GM12878 (cell line): ENCODE results near the gene GPR108. TPM values are rescaled to one million over a fixed set of nuclear protein-coding genes. Genes with fewer than 3 reads are reported as not detected.

Experiments
- ATAC-seq: fragments of 200-7000 bp; cut with Tn5 transposase; 3 replicates; pipeline ENCODE4 v1.9.1; 2020; ENCODE audit warnings: mild to moderate bottlenecking, moderate library complexity
- BruUV-seq: library from RNA; stranded (reverse); fragments of 400-500 nt; replicated peaks from 2 replicates; lab custom pipeline; 2021; lab: Mats Ljungman, UMichigan
- CTCF ChIA-PET: fragments of 300-600 bp; sonication (Branson Sonifier 250); formaldehyde crosslinking; extraction: SDS; loops from one replicate; lab custom pipeline; 2021; ENCODE audit warnings: inconsistent platforms; lab: Yijun Ruan, JAX
- POLR2A ChIA-PET: fragments of 350-600 bp; formaldehyde crosslinking; extraction: SDS; loops from one replicate; lab custom pipeline; 2021; ENCODE audit warnings: inconsistent platforms; lab: Charles Lee
- RAD21 ChIA-PET: fragments of 300-600 bp; sonication (Branson Sonifier 250); formaldehyde crosslinking; loops from one replicate; lab custom pipeline; 2023; ENCODE audit warnings: antibody characterized with exemption; ENCODE audit not compliant: unreplicated experiment; lab: Charles Lee
- SMC1A ChIA-PET: fragments of 300-600 bp; sonication (Branson Sonifier 250); formaldehyde crosslinking; loops from one replicate; lab custom pipeline; 2023; ENCODE audit not compliant: unreplicated experiment, uncharacterized antibody; lab: Charles Lee
- DNase-seq: peaks from one replicate; pipeline ENCODE4 v3.0.0-alpha.2; 2011; ENCODE audit warnings: low read depth, low spot score
- FAIRE-seq: peaks from 3 replicates; lab custom pipeline; 2011; peaks lifted over from hg19 to GRCh38; lab: Jason Lieb, UNC
- H2AFZ ChIP-seq: 2 replicates; pipeline ENCODE4 v1.6.0; 2011; ENCODE audit warnings: low read depth, low read length, control low read depth; ENCODE audit not compliant: control insufficient read depth
- H3K27ac ChIP-seq: 2 replicates; pipeline ENCODE4 v1.5.1; 2011; ENCODE audit warnings: control low read depth; ENCODE audit not compliant: control insufficient read depth, insufficient read depth
- H3K27me3 ChIP-seq, 2 experiments: replicated peaks in 1 of 2; 2 replicates each; pipeline versions ENCODE4 v1.6.0 to v1.6.1; 2011; ENCODE audit warnings: low read length in 1 of 2; ENCODE audit not compliant: control insufficient read depth in 2 of 2, insufficient read depth in 2 of 2
- H3K36me3 ChIP-seq, 2 experiments: 2 replicates each; pipeline ENCODE4 v1.5.1; 2011; ENCODE audit warnings: low read length in 1 of 2; ENCODE audit not compliant: control insufficient read depth in 2 of 2, insufficient read depth in 2 of 2
- H3K4me1 ChIP-seq: 2 replicates; pipeline ENCODE4 v1.6.1; 2011; ENCODE audit warnings: mild to moderate bottlenecking, low read length, moderate library complexity, mixed read lengths; ENCODE audit not compliant: control insufficient read depth, insufficient read depth
- H3K4me2 ChIP-seq: 2 replicates; pipeline ENCODE4 v1.6.0; 2011; ENCODE audit warnings: control low read depth; ENCODE audit not compliant: control insufficient read depth, insufficient read depth
- H3K4me3 ChIP-seq: fragments of 200-600 bp; sonication (generic); 2 replicates; pipeline ENCODE4 v1.5.1; 2016
- H3K79me2 ChIP-seq: 2 replicates; pipeline ENCODE4 v1.6.0; 2011; ENCODE audit warnings: low read length; ENCODE audit not compliant: control insufficient read depth, insufficient read depth
- H3K9ac ChIP-seq: 2 replicates; pipeline ENCODE4 v1.8.0; 2011; ENCODE audit warnings: low read length, control low read depth, mixed read lengths; ENCODE audit not compliant: control insufficient read depth, insufficient read depth
- H3K9me3 ChIP-seq: replicated peaks from 3 replicates; pipeline ENCODE4 v1.5.1; 2011; ENCODE audit warnings: mild to moderate bottlenecking, low read length; ENCODE audit not compliant: control insufficient read depth, insufficient read depth
- H4K20me1 ChIP-seq: 2 replicates; pipeline ENCODE4 v1.6.0; 2011; ENCODE audit not compliant: control insufficient read depth, insufficient read depth
- ETV6 ChIP-seq, 2 experiments: fragments of 450-650 bp in 1 of 2; IDR thresholded peaks in 1 of 2; conservative IDR thresholded peaks in 1 of 2; 2 replicates each; pipeline ENCODE4 v1.6.1; 2014; ENCODE audit warnings: antibody characterized with exemption in 1 of 2, borderline replicate concordance in 1 of 2, low read depth in 1 of 2, mild to moderate bottlenecking in 1 of 2, moderate library complexity in 1 of 2
- HDAC6 ChIP-seq: fragments of 200-600 bp; sonication (generic); IDR thresholded peaks from one replicate; pipeline ENCODE4 v1.8.0; 2017; ENCODE audit warnings: antibody characterized with exemption; ENCODE audit not compliant: unreplicated experiment
- JUND ChIP-seq: IDR thresholded peaks from 2 replicates; pipeline ENCODE4 v1.6.1; 2012; ENCODE audit warnings: low read depth, mild to moderate bottlenecking, low read length, improper control_type of control experiment, moderate library complexity
- MEF2A ChIP-seq: IDR thresholded peaks from 2 replicates; pipeline ENCODE4 v1.6.1; 2011; ENCODE audit warnings: low read depth, mild to moderate bottlenecking, low read length, moderate library complexity; ENCODE audit not compliant: insufficient read depth
- MEF2B ChIP-seq: fragments of 450-650 bp; IDR thresholded peaks from 2 replicates; pipeline ENCODE4 v1.6.1; 2018; ENCODE audit warnings: mild to moderate bottlenecking, moderate library complexity; ENCODE audit not compliant: partially characterized antibody, poor library complexity, severe bottlenecking
- TAF1 ChIP-seq: IDR thresholded peaks from 2 replicates; pipeline ENCODE4 v1.6.1; 2011; ENCODE audit warnings: mild to moderate bottlenecking, low read depth, low read length, borderline replicate concordance
- ZNF622 ChIP-seq: fragments of 450-650 bp; IDR thresholded peaks from 2 replicates; pipeline ENCODE4 v1.6.1; 2017; ENCODE audit warnings: mild to moderate bottlenecking, inconsistent platforms
- WGBS: methylation state at CpG from one replicate; pipeline ENCODE4 v1.1.6; 2016; ENCODE audit warnings: low lambda C conversion rate; ENCODE audit not compliant: insufficient replicate concordance, insufficient coverage; ENCODE audit errors: missing lambda C conversion rate; 5-methylcytosine and 5-hydroxymethylcytosine counted together
- in situ Hi-C: fragments of 300-500 bp; cut with MboI; formaldehyde crosslinking; loops from 9 replicates; pipeline ENCODE4 v1.14.3; 2018; ENCODE audit warnings: mixed read lengths
- intact Hi-C: fragments of 100-400 bp; cut with micrococcal nuclease; formaldehyde crosslinking; loops from one replicate; pipeline ENCODE4 v1.14.2; 2022; ENCODE audit not compliant: unreplicated experiment
- polyA plus RNA-seq, 11 experiments: library from polyadenylated mRNA; depleted of rRNA in 4 of 11; unstranded in 6 of 11; stranded (reverse) in 5 of 11; fragments of >200 nt; fragmentation: Nextera tagmentation in 4 of 11; fragmentation: Illumina TruSeq in 1 of 11; extraction: Ambion mirVana in 4 of 11; extraction: Trizol in 1 of 11; gene quantifications; 1 replicate in 1 of 11; 2 replicates in 10 of 11; pipeline versions ENCODE4 v1.2.1 to v1.2.3, GENCODE V29; 2011 to 2016; ENCODE audit warnings: inconsistent platforms in 2 of 11, missing spikeins in 2 of 11, low read depth in 1 of 11
- total RNA-seq, 4 experiments: library from RNA; depleted of rRNA in 3 of 4; stranded (reverse); fragments of >200 nt in 3 of 4; fragmentation: Illumina TruSeq in 1 of 4; extraction: Trizol in 1 of 4; gene quantifications; 2 replicates each; pipeline versions ENCODE4 v1.2.1 to v1.2.3, GENCODE V29; 2013 to 2021
- TF ChIP-seq, protein P1 (sequence below): fragments of 150-350 bp; IDR thresholded peaks from 2 replicates; pipeline ENCODE4 v1.6.1; 2014; ENCODE audit warnings: mild to moderate bottlenecking, low read depth, low read length
- TF ChIP-seq, protein P2 (sequence below): IDR thresholded peaks from 2 replicates; pipeline ENCODE4 v1.6.1; 2012; ENCODE audit warnings: low read depth, low read length, improper control_type of control experiment
- TF ChIP-seq, protein P3 (sequence below): fragments of 450-650 bp; IDR thresholded peaks from 2 replicates; pipeline ENCODE4 v1.6.1; 2016; ENCODE audit warnings: mild to moderate bottlenecking
- TF ChIP-seq, protein P4 (sequence below): IDR thresholded peaks from 2 replicates; pipeline ENCODE4 v1.6.1; 2012; ENCODE audit warnings: low read depth, low read length, improper control_type of control experiment

The GPR108 gene
- total and polyA plus RNA-seq, 10 of the 15 experiments (the other 5 are each of a cell fraction or from before 2014, with no cell fraction given): 4.4 to 87.2 (median 57.1) TPM

DNA sequence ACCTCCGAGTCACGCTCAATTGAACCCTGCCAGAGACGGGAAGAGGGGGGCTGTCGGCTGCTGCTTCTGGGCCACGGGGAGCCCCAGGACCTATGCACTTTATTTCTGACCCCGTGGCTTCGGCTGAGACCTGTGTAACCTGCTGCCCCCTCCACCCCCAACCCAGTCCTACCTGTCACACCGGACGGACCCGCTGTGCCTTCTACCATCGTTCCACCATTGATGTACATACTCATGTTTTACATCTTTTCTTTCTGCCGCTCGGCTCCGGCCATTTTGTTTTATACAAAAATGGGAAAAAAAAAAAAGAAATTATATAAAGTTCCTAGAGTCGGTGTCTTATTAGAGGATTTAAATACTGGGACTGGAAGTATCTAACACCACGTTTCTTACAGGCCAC lies 13.8 kb upstream of the GPR108 start:
- WGBS: 93% methylated on average over 16 of the region's 16 CpGs
- CTCF ChIA-PET: no interaction called here
- no TSS peak for BruUV-seq
- TF ChIP-seq, protein P1, sequence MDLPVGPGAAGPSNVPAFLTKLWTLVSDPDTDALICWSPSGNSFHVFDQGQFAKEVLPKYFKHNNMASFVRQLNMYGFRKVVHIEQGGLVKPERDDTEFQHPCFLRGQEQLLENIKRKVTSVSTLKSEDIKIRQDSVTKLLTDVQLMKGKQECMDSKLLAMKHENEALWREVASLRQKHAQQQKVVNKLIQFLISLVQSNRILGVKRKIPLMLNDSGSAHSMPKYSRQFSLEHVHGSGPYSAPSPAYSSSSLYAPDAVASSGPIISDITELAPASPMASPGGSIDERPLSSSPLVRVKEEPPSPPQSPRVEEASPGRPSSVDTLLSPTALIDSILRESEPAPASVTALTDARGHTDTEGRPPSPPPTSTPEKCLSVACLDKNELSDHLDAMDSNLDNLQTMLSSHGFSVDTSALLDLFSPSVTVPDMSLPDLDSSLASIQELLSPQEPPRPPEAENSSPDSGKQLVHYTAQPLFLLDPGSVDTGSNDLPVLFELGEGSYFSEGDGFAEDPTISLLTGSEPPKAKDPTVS: no peak
- TF ChIP-seq ETV6 (conservative IDR thresholded peaks at IDR 0.05 in 1 of 2, IDR thresholded peaks at IDR 0.05 in 1 of 2; ENCODE audit: borderline replicate concordance in 1 of 2, low read depth in 1 of 2): no peak
- TF ChIP-seq ZNF622: no peak
- H3K27me3 ChIP-seq: no peaks in the 10 kb centered on the region
- ATAC-seq (no peak), DNase-seq (no peak), FAIRE-seq (no peak)
- no peak overlapping the region for H3K27ac ChIP-seq
- peaks cover 13% of the 10 kb centered on the region for H3K4me1 ChIP-seq
- H3K4me3 ChIP-seq: no peak overlapping the region
- POLR2A ChIA-PET: no interaction called here
- H3K36me3 ChIP-seq: peaks cover 9 to 15% of the 10 kb centered on the region in 2 experiments
- H2AFZ ChIP-seq: no peak overlapping the region
- SMC1A ChIA-PET: no interaction called here
- H3K9ac ChIP-seq: no peak overlapping the region
- in situ Hi-C loops: no loop called here
- RAD21 ChIA-PET: no interaction called here
- H4K20me1 ChIP-seq: no peaks in the 10 kb centered on the region
- no peaks in the 10 kb centered on the region; the same call in 1 of the 2 replicates for H3K79me2 ChIP-seq
- no peaks in the 10 kb centered on the region for H3K9me3 ChIP-seq
- intact Hi-C loops: loop anchor here (5.0 kb wide), 2 partner anchors 111 to 119 kb away; no protein-coding TSS in a partner anchor
- no peak overlapping the region for H3K4me2 ChIP-seq

DNA sequence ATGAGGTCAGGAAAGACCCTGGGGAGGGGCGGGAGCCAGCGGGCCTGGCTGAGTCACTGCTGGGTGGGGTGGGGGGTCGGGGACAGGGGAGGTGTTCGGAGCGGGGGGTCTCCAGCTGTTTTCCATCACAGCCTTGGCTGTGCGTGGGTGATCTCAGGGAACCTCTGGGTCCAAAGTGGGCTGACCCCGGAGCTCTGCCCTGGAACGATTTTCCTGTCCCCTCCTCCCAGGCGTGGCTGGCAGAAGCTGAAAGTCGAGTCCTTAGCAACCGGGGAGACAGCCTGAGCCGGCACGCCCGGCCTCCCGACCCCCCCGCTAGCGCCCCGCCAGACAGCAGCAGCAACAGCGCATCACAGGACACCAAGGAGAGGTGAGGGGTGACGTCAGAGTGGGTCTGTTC lies 12.7 kb upstream of the GPR108 start:
- SMC1A ChIA-PET: no interaction called here
- Histone ChIP-seq H3K27me3 (no peaks in the 10 kb centered on the region), H3K9me3 (no peaks in the 10 kb centered on the region), H3K9ac (no peak overlapping the region), H3K36me3 (peaks cover 11 to 15% of the 10 kb centered on the region in 2 experiments), H3K4me1 (peaks cover 13% of the 10 kb centered on the region), H3K79me2 (no peaks in the 10 kb centered on the region; the same call in 1 of the 2 replicates), H3K4me2 (no peak overlapping the region), H4K20me1 (no peaks in the 10 kb centered on the region), H3K4me3 (no peak overlapping the region), H2AFZ (no peak overlapping the region), H3K27ac (no peak overlapping the region)
- in situ Hi-C loops: no loop called here
- DNase-seq (no peak), FAIRE-seq (no peak), ATAC-seq (no peak)
- POLR2A ChIA-PET: interaction anchor here (1.3 kb wide), 1 partner anchor 22 kb away, joined by 3 read pairs; the partner anchor contains the start of gene VAV1
- 76% methylated on average over 20 of the region's 20 CpGs for WGBS
- BruUV-seq: no TSS peak
- RAD21 ChIA-PET: interaction anchor here (1.3 kb wide), 1 partner anchor 12 kb away, joined by 3 read pairs; no protein-coding TSS in a partner anchor
- CTCF ChIA-PET: interaction anchor here (0.6 kb wide), 1 partner anchor 233 kb away, joined by 3 read pairs; no protein-coding TSS in a partner anchor
- intact Hi-C loops: loop anchor here (5.0 kb wide), 2 partner anchors 112 to 118 kb away; no protein-coding TSS in a partner anchor
- TF ChIP-seq MEF2B (no peak), JUND (no peak), MEF2A (no peak), TAF1 (no peak), HDAC6 (no peak)
- TF ChIP-seq, protein P2, sequence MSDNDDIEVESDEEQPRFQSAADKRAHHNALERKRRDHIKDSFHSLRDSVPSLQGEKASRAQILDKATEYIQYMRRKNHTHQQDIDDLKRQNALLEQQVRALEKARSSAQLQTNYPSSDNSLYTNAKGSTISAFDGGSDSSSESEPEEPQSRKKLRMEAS: no peak
- TF ChIP-seq, protein P3, sequence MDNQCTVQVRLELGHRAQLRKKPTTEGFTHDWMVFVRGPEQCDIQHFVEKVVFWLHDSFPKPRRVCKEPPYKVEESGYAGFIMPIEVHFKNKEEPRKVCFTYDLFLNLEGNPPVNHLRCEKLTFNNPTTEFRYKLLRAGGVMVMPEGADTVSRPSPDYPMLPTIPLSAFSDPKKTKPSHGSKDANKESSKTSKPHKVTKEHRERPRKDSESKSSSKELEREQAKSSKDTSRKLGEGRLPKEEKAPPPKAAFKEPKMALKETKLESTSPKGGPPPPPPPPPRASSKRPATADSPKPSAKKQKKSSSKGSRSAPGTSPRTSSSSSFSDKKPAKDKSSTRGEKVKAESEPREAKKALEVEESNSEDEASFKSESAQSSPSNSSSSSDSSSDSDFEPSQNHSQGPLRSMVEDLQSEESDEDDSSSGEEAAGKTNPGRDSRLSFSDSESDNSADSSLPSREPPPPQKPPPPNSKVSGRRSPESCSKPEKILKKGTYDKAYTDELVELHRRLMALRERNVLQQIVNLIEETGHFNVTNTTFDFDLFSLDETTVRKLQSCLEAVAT: no peak
- TF ChIP-seq, protein P4, sequence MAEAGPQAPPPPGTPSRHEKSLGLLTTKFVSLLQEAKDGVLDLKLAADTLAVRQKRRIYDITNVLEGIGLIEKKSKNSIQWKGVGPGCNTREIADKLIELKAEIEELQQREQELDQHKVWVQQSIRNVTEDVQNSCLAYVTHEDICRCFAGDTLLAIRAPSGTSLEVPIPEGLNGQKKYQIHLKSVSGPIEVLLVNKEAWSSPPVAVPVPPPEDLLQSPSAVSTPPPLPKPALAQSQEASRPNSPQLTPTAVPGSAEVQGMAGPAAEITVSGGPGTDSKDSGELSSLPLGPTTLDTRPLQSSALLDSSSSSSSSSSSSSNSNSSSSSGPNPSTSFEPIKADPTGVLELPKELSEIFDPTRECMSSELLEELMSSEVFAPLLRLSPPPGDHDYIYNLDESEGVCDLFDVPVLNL: no peak
